Ovary (tissue), 10 donors: ENCODE results near the gene FANCG. TPM values are rescaled to one million over a fixed set of nuclear protein-coding genes. Genes with fewer than 3 reads are reported as not detected.

Experiments
- DNase-seq, 5 donors: peaks; one replicate each; pipeline ENCODE4 v3.0.0-alpha.2; 2019 to 2020
- H3K27ac ChIP-seq, 2 donors: fragments of 200-600 bp; one replicate each; pipeline versions ENCODE4 v1.5.1 to v1.8.0; 2019 to 2022
- H3K27me3 ChIP-seq: fragments of 200-600 bp; one replicate; pipeline ENCODE4 v1.8.0; 2022
- H3K36me3 ChIP-seq: fragments of 200-600 bp; sonication (generic); one replicate; pipeline ENCODE4 v1.5.1; 2019
- H3K4me1 ChIP-seq: one replicate; pipeline ENCODE4 v1.8.1; 2013; ENCODE audit warnings: mild to moderate bottlenecking, moderate library complexity; ENCODE audit not compliant: insufficient read depth
- H3K4me3 ChIP-seq: fragments of 200-600 bp; sonication (generic); one replicate; pipeline ENCODE4 v1.5.1; 2017
- H3K9me3 ChIP-seq, 2 donors: fragments of 200-600 bp in 1 of 2; sonication (generic) in 1 of 2; one replicate each; pipeline versions ENCODE4 v1.5.1 to v1.8.1; 2013 to 2019; ENCODE audit warnings: mild to moderate bottlenecking in 1 of 2, moderate library complexity in 1 of 2
- EP300 ChIP-seq: sonication (generic); formaldehyde crosslinking; IDR thresholded peaks from one replicate; pipeline ENCODE4 v1.6.1; 2017; ENCODE audit warnings: antibody characterized with exemption
- POLR2A ChIP-seq: fragments of 450-650 bp; IDR thresholded peaks from one replicate; pipeline ENCODE4 v1.6.1; 2017; ENCODE audit warnings: antibody characterized with exemption, mild to moderate bottlenecking, moderate library complexity
- WGBS, 3 donors: extraction: QIAGEN DNeasy Blood & Tissue Kit in 1 of 3; methylation state at CpG; one replicate each; pipeline versions ENCODE4 v1.1.5 to v1.1.7; 2013 to 2017; 5-methylcytosine and 5-hydroxymethylcytosine counted together
- intact Hi-C, 4 donors: fragments of 100-400 bp; cut with DNase I; formaldehyde crosslinking; loops; one replicate each; pipeline versions ENCODE4 v1.11.0 to v1.15.1; 2022 to 2023
- long read RNA-seq, 3 donors: library from polyadenylated mRNA in 2 of 3; unstranded in 2 of 3; transcript quantifications; one replicate each; pipeline ENCODE4 v2.0.0 and lab custom pipeline, GENCODE V29; 2021 to 2026
- polyA plus RNA-seq, 2 donors: library from polyadenylated mRNA; stranded (reverse); fragments of 200-250 nt in 1 of 2; fragments of 350-450 nt in 1 of 2; fragmentation: Illumina TruSeq in 1 of 2; extraction: RNeasy Lipid Tissue Mini Kit (QIAGEN cat#74804) in 1 of 2; gene quantifications; one replicate each; pipeline ENCODE4 v1.2.3, GENCODE V29; 2013 to 2014
- total RNA-seq, 7 donors: library from RNA; depleted of rRNA in 2 of 7; stranded (reverse); fragments of >200 nt in 2 of 7; fragmentation: NEBNext Ultra II Directional in 3 of 7; extraction: Animal tissue kit (Norgen Biotek cat#: 25700) in 3 of 7; gene quantifications; one replicate each; pipeline versions ENCODE4 v1.1.0 to v1.2.4, GENCODE V29; 2016 to 2023
- TF ChIP-seq, protein P1 (sequence below), 3 donors: fragments of 450-650 bp in 2 of 3; fragments of 200-600 bp in 1 of 3; IDR thresholded peaks; one replicate each; pipeline versions ENCODE4 v1.5.1 to v1.8.0; 2016 to 2022; ENCODE audit warnings: antibody characterized with exemption in 3 of 3, mild to moderate bottlenecking in 1 of 3
- donor health status: DM: no; HTN: no; CAD: no; lungs with moderate emphysema.
- donor health status: DM: no; HTN: no; CAD: no.
- donor health status: Bipolar disorder and iron deficiency.
- donor health status: DM: yes; HTN: yes; CAD: no.
- donor health status: DM: no; HTN: no; CAD: no.
- donor health status: DM: yes; HTN: yes; CAD: no.

The FANCG gene
- total RNA-seq (10 to 100 TPM in 5 of 7 donors, 1 to 10 TPM in 2; 6.7 to 17.2 (median 12.4) TPM), polyA plus RNA-seq (10 to 100 TPM; 10.8 to 26.1 TPM)
- long read RNA-seq, donor 1, transcript FANCG-201 (14 exons, 2,631 nt): major isoform, 38 of 84 reads
- long read RNA-seq, donor 1, partial matches to known transcripts: 1 of 84 reads
- long read RNA-seq, donor 1, other reads (novel, unspliced or antisense): 43 of 84 reads
- long read RNA-seq, donor 2, partial matches to known transcripts: 0 of 2 reads
- long read RNA-seq, donor 2, other reads (novel, unspliced or antisense): 0 of 2 reads
- long read RNA-seq, donor 3, partial matches to known transcripts: 2 of 10 reads
- long read RNA-seq, donor 3, other reads (novel, unspliced or antisense): 3 of 10 reads

DNA sequence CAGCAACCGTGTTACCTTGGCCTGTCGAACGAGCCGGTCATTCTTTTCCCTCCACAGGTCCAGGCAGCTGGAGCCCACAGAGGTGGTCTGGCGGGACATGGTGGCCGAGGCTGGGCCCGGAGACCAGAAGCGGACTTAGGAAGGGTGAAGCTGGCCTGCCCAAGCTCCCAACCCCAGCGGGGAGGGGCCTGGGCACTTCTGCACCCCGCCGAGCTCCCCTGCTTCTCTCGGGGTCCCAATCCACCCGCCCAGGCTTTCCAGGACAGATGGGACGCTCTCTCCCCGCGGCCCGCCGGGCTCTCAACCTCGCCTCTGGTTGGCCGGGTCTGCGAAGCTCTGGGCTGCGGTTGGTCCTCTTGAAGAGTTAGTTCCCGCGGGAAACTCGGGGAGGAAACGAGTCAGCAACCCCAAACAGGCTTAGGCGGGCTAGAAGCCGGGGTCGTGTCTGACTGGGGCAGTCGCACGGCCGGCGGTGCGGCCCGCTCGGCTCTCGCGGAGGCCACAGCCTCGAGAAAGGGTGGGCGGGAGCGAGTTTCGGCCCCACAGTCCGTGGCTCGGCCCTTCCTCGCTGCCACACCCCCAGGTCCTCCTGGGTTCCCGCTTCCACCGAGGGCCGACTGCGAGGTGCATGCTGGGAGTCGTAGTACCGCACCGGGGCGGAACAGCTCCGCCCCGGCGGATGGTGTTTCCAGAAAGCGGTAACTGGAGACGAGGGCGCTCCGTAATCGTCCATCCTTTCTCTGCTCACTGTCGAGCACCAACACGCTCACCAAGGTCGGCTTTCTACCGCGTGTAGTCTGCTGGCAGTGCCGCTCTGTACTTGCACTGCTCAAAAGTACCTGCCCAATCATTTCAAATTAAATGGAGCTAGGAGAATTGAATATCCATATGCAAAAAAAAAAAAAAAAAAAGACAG lies at the start of gene FANCG:
Gene FANCG, minus strand, starts transcription at position 517 of the 916 bp plus-strand sequence. Its CDS starts 418 bp downstream, at position 99.
- Histone ChIP-seq H3K36me3 (no peaks in the 10 kb centered on the region), H3K27me3 (no peaks in the 10 kb centered on the region), H3K4me3 (peak within 1 kb of the TSS; percentile 64), H3K4me1 (peaks cover 10% of the 10 kb centered on the region), H3K27ac (peak within 1 kb of the TSS in 1 of 2 donors; percentile 57), H3K9me3 (no peaks in the 10 kb centered on the region)
- WGBS, 3 donors: 0 to 1% (median 0%) methylated on average over 51 to 67 of the region's 67 CpGs
- peak; percentile 84 to 89 (median 86) for DNase-seq
- TF ChIP-seq EP300 (no peak), POLR2A (peak; percentile 43)
- intact Hi-C loops: loop anchor here in 1 of 4 donors (10.0 kb wide), 1 partner anchor 85 kb away; no protein-coding TSS in a partner anchor

DNA sequence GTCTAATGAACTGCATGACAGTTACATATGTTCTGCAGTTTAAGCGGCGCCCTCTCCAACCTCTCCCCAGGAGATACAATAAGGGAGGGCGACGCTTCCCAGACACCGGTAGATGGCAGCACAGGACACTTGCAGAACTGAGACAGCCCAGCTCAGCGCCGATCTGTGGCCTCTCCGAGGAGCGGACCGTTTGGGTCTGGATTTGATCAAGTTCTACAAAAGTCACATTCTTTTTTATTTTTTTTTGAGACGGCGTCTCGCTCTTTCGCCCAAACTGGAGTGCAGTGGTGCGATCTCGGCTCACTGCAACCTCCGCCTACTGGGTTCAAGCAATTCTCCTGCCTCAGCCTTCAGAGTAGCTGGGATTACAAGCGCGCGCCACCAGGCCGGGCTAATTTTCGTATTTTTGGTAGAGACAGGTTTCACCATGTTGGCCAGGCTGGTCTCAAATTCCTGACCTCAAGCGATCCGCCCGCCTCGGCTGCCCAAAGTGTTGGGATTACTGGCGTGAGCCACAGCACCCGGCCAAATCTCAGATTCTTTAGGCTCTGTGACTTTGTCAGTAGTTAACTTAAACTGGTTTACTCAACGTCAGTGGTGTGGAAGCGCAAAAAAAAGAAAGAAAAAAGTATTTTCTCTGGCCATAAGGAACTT lies 37.3 kb upstream of the FANCG start:
- no peak for TF ChIP-seq POLR2A
- TF ChIP-seq, protein P1, sequence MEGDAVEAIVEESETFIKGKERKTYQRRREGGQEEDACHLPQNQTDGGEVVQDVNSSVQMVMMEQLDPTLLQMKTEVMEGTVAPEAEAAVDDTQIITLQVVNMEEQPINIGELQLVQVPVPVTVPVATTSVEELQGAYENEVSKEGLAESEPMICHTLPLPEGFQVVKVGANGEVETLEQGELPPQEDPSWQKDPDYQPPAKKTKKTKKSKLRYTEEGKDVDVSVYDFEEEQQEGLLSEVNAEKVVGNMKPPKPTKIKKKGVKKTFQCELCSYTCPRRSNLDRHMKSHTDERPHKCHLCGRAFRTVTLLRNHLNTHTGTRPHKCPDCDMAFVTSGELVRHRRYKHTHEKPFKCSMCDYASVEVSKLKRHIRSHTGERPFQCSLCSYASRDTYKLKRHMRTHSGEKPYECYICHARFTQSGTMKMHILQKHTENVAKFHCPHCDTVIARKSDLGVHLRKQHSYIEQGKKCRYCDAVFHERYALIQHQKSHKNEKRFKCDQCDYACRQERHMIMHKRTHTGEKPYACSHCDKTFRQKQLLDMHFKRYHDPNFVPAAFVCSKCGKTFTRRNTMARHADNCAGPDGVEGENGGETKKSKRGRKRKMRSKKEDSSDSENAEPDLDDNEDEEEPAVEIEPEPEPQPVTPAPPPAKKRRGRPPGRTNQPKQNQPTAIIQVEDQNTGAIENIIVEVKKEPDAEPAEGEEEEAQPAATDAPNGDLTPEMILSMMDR (IDR thresholded peaks at IDR 0.05): peak; percentile 81 to 94 (median 83)
- 9 to 10% (median 9%) methylated on average over 30 of the region's 30 CpGs for whole genome bisulfite sequencing, 3 donors
- intact Hi-C loops: loop anchor here (2.0 to 10.0 kb wide), 8 partner anchors 138 to 440 kb away; no protein-coding TSS in a partner anchor
- no peaks in the 10 kb centered on the region for H3K9me3 ChIP-seq
- no peaks in the 10 kb centered on the region for H3K36me3 ChIP-seq
- peak overlapping the region; percentile 44 for H3K4me3 ChIP-seq
- no peaks in the 10 kb centered on the region for H3K27me3 ChIP-seq
- DNase-seq: peak; percentile 83 to 93 (median 89)
- peaks cover 11% of the 10 kb centered on the region for H3K4me1 ChIP-seq
- H3K27ac ChIP-seq: peak overlapping the region in 1 of 2 donors; percentile 82

DNA sequence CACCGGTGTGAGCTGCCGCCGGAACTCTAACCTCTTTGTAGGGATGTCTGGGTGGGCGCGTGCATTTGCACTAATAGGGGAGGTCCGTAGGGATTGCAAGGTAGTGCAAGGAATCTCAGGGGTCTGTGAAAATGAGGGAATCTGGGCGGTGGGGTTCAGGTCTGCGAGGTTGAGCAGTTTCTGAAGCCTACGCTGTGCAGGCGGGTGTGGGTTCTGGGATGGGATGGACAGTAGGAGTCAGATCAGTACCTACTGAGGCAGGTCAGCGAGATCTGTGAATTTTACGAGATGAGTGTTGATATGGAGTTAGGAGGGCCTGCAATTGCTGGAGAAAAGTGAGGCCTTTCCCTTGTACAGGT lies 36.8 kb upstream of the FANCG start:
- DNase-seq: no peak
- H3K4me3 ChIP-seq: peak overlapping the region; percentile 44
- no peaks in the 10 kb centered on the region for H3K9me3 ChIP-seq
- 0% methylated on average over 12 of the region's 12 CpGs for WGBS, 3 donors
- peaks cover 11% of the 10 kb centered on the region for H3K4me1 ChIP-seq
- H3K36me3 ChIP-seq: no peaks in the 10 kb centered on the region
- H3K27ac ChIP-seq: peak overlapping the region; percentile 62 to 82
- TF ChIP-seq, protein P1 (IDR thresholded peaks at IDR 0.05): no peak
- no peak for TF ChIP-seq POLR2A
- TF ChIP-seq EP300: no peak
- H3K27me3 ChIP-seq: no peaks in the 10 kb centered on the region
- intact Hi-C loops: loop anchor here (2.0 to 10.0 kb wide), 8 partner anchors 138 to 441 kb away; no protein-coding TSS in a partner anchor

DNA sequence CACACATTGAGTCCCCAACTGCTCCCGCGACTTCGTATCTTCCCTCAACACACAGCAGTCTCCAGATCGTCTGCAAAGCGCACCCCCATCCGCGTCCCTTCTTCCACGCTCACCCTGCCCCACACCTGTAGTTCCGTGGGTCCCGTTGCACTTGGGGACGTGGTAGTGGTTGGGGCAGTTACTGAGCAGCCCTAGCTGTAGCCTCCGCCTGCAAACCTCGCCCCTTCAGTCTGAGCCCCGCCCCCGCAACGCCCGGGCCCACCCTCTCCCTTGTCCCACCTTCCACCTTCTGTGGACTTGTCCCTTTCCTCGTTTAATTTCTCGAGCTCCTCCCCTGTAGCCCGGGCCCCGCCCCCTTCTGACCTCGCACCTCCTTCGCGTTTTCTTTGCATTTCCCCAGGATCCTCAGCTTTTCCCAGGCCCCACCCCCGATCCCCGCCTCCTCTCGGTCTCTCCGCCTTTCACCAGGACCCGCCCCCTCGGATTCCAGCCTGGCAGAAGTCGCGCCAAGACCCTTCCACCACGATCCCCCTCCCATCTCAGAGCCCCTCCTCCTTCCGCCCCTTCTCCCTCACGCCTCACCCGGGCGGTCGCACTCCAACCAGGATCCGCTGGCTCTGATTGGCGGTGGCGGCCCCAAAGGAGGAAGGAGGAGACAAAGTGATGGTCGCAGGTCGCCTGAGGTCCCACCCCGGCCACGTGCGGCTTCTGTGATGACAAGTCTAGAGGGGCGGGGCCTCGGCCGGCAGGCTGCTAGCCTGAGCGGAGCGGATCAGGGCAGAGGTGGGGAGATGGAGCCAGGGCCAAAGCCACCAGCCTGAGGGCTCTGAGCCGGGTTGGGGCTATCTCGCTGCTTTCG lies 36.2 kb upstream of the FANCG start, which contains the start of gene ATOSB:
Gene ATOSB, minus strand, starts transcription at position 183 of the 859 bp plus-strand sequence. CDS start 7,588 bp downstream, outside the sequence.
- Histone ChIP-seq H3K4me3 (peak within 1 kb of the TSS; percentile 44), H3K27me3 (no peaks in the 10 kb centered on the region), H3K4me1 (peaks cover 11% of the 10 kb centered on the region), H3K27ac (peak within 1 kb of the TSS; percentile 73 to 82), H3K36me3 (no peaks in the 10 kb centered on the region), H3K9me3 (no peaks in the 10 kb centered on the region)
- peak; percentile 92 to 96 (median 95) for DNase-seq
- no peak for TF ChIP-seq POLR2A
- intact Hi-C loops: loop anchor here (2.0 to 10.0 kb wide), 9 partner anchors 139 to 447 kb away; a partner anchor contains a TSS
- WGBS, 3 donors: 0 to 1% (median 1%) methylated on average over 53 to 54 of the region's 54 CpGs
